GM21360 (cell line): ENCODE data around the gene POLR2J.
A peak's percentile ranks its signal among the peaks of the same experiment; 100 is the strongest.
"Not testable (repeated sequence)": the region's sequence is repeated elsewhere in the genome, so short reads cannot be mapped to it uniquely, and the experiment has no call there.

Experiments used
- ATAC-seq: cut with Tn5 transposase; IDR thresholded peaks from one replicate; pipeline ENCODE4 v1.9.1; 2021; ENCODE audit warnings: mild to moderate bottlenecking, moderate library complexity; ENCODE audit not compliant: unreplicated experiment

POLR2J gene

DNA sequence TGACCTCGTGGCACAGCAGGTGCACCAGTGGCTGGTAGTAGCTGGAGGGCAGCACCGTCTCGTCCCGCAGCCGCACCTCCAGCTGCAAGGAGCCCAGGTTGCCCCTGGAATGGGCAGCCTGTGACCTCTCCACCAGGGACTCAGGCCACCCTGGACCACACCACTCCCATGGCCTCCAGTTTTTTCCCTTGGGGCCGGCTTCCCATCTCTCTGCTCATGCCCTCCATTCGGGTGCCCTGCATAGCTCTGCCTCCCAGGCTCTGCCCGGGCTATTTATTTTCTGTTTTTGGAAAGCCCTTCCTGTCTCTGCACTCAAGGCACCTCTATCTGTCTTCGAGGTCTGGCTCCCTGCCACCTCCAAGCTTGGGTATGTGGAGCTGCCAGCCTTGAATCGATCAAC is 18.1 kb upstream of the POLR2J start:
- ATAC-seq = not testable (repeated sequence)

DNA sequence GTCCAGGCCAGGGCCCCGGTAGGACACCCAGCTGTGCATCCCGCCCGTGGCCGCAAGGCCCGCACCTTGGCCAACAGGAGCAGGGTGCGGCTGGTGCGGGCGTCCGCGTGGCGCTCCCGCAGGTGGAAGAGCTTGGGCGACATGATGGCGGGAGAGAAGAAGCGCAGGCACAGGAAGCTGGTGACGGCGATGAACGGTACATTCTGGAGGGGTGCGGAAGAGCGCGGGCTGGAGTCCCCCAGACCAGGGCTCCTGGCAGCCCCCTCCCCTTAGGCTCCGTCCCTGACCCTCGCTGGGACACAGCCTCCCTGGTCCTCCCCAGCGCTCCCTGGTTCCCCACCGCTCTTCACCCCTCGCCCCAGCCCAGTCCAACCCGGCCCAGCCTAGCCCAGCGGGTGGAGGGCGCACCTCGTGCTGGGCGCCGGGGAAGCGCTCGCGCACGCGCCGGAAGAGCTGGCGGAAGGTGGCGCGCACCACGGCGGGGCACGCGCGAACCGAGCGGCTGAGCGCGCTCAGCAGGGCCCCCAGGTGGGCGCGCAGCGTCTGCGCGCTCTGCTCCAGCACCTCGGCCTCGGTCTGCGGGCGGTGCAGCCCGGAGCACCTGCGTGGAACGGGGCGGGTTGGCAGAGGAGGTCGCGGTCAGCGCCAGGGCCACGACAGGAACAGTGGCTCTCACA is 15.9 kb upstream of the POLR2J start:
- peak; percentile 55 for ATAC-seq

DNA sequence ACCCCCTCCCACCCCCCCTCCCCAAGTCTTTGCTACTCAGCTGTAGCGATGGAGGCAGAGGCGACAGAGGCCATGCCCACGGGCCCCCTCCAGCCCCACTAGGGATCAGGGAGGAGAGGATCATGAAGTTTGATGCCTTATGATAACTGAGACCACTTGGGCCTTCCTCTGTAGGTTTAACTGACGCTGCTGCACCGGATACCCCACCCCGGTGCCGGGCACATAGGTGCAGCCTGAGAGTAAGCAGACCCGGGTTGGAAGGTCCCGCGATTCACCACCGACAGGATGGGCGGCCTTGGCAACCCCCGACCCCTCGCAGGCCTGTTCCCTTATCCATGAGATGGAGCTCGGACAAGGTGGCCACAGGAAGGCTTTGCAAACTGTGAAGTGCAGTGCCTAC is 15.3 kb upstream of the POLR2J start:
- not testable (repeated sequence) for ATAC-seq

DNA sequence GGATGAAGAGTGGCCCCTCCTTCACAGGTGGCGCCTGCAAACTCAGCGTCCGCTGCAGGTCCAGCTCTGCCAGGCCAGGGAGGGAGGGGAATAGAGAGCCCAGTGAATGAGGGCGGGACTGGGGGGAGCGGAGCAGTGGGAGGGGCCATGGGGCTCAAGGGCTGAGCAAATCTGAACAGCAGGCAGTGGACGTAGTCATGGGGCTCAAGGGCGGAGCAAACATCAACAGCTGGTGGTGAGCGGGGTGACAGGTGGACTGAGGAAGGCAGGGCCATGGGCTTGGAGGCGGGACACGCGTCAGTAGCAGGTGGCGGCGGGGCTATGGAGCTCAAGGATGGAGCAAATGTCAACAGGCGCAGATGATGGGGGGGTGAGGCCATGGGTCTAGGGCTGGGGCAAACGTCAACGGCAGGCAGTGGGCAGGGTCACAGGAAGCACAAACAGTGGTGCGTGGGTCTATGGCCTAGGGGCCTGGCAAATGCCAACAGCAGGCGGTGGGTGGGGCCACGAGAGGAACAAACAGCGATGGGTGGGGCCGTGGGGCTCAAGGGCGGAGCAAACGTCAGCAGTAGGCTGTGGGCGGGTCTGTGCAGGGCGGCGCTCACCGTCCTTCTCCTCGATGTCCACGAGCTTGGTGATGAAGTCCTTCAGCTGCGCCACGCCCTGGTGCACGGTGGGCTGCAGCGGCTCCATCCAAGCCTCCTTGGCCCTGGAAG is 14.7 kb upstream of the POLR2J start:
- ATAC-seq = peak; percentile 24

DNA sequence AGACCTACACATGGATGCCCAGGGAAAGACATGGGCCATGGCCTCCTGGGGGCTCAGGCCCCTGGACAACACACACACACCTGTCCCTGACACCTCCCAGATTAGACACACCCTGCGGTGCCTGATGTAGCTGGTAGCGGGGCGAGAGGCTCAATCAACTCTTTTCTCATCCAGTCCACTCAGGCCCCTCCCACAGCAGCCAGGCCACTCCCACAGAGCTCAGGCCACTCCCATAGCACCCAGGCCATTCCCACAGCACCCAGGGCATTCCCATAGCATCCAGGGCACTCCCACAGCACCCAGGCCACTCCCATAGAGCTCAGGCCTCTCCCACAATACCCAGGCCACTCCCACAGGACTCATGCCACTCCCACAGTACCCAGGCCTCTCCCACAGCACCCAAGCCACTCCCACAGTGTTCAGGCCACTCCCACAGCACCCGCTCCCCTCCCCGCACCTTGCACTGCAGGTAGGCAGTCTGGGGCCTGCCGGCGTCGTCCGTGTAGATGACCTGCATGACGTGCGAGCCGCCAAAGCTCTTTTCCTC is 11.9 kb upstream of the POLR2J start:
- ATAC-seq = peak; percentile 58

DNA sequence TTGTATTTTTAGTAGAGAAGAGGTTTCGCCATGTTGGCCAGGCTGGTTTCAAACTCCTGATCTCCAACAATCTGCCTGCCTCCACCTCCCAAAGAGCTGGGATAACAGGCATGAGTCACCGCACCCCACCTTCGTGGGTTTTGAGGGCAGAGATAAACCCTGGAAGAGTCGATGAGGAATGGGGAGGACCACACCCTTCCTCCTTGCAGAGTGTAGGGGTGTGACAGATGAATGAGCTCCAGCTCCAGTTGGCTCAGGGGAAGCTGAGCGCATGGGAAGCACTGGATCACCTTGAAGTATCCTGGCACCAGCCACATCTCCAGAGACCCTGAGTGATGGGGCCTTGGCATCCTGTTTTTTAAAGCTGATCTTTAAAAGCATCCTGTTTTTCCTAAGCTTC is 5.6 kb upstream of the POLR2J start:
- not testable (repeated sequence) for ATAC-seq

DNA sequence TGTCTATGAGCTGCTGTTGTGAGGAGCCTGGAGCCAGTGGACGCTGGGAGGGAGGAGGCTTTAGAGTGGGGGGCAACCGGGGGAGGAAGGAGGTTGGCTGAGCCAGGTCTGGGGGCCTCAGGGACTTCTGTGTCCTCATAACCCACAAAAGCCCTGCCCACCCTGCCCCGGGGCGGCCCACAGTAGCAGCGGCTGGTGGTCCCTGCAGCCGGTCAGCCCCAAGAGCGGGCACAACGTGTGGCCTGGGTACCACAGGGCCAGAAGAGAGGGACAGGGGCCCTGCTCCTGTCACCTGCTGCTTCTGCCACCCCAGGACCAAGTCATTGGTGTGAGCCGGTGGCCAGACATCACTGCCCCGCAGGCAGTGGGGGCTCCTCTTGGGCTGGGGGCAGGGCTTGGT is 3.2 kb upstream of the POLR2J start:
- ATAC-seq = not testable (repeated sequence)

DNA sequence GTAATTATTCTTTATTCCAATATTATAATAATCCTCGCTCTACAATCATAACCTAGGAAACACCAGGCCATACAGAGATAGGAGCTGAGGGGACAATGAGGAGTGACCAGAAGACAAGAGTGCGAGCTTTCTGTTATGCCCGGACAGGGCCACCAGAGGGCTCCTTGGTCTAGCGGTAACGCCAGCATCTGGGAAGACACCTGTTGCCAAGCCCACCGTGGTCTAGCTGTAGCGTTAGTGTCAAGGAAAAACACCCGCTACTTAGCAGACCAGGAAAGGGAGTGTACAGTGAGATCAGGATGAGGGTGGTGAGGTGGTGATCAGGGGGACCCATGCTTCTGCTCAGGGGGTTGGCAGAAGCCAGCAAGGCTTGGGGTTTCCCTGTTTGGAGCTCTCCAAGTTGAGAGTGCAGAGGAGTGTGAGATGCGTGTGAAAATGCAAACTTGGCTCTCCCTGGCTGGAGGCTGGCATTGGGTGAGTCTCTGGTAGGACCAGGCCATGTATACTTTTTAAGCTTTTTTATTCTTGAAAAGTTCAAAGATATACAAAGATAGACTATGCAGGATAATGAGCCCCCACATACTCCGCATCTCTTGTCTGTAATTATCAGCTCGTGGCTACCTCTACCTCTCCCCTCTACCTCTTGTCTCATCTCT is 1.4 kb upstream of the POLR2J start:
- not testable (repeated sequence) for ATAC-seq

DNA sequence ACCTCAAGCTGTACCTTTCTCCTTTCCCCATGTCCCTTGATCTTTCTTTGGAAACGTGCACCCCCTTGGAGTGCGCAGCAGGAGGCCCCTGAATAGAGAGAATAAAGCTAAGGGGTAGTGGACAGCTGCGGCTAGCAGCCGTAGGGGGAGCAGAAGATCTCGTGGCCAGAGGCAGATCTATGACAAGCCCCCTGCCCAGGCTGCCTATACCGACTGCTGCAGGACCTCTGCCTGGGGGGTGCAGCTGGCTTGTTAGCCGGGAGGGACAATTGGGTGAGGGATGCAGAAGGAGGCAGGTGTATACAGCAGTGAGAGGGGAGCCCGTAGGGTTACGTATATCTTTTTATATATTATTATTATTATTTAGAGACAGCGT is 475 bp upstream of the POLR2J start:
- peak; percentile 34 for ATAC-seq

DNA sequence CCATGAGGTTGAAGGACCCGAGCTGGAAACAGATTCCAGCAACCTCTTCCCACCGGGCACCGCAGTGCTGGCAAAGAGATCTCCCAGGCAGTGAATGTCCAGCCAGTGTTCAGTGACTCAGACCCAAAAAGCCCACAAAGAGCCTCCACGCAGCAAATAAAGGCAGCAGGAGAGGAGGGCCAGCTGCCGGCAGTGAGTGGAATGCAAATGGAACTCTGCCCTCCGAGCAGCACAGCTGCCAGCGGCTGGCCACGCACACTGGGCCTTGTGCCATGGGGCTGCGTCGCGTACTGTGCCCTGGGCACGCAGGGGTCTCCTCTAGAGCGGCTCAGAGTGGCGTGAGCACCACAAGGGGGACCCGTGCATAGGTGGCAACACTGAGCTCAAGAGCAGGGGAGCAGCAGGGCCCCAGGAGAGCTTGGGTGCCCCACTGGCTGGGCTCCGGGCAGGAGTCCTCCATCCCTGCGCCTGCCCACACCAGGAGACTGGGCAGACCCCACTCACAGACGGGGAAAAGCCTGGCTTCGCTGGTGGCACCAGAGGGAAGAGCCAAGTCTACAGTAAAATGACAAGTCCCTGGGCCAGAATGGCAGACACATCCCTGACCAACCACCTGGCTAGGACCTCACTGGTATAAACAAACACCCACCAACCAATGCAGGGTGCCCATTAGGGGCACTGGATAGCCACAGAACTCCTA is 3.8 kb downstream of the POLR2J start:
- ATAC-seq = not testable (repeated sequence)

DNA sequence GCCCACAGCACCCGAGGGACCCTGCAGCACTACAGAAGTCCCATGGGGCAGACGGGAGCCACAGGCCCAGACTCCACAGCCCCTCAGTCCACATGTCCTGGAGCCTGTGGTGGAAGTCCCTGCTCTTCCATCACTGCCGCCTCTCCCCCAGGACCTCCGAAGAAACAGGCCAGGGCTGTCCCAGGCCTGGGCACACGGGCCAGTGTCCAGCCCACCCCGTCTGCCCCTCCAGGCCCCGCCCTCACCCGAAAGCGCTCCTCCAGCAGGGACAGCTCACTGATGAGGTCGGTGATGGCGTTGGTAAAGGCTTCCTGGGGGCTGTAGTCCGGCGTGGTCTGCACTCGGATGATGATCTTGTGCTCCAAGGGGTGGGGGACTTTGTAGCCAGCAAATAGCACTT is 4.6 kb downstream of the POLR2J start:
- not testable (repeated sequence) for ATAC-seq

DNA sequence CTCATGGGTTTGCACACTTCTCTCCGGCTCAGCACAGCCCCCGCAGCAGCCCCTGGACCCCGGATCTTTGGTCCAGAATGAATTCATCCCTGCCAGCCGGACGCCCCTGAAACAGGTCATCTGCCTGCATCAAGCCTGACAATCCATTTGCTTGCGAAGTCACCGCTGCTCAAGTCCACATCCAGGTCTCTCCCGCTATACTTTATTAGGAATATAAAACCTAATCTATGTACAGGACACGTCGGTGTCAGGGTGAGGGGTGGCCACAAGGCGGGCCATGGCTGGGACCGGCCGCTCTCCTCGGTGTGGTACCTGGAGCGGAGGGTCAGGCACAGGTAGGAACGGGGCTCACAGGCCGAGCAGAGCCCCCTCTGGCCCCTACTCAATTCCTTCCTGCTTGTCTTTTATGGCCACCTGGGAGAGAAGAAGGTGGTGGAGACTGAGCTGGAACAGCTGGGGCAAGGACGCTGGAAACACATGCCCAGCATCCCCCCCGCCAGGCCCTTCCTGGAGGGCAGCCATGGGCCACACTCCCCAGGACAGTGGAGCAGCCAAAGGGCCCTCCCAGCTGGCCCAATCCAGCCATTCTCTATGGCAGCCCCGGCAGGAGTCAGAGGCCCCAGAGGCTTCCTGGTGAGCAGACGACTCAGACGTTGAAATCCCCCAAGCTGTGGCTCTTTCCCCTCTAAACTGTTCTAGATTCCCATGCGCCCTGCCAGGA is 5.3 kb downstream of the POLR2J start:
- ATAC-seq = no peak

DNA sequence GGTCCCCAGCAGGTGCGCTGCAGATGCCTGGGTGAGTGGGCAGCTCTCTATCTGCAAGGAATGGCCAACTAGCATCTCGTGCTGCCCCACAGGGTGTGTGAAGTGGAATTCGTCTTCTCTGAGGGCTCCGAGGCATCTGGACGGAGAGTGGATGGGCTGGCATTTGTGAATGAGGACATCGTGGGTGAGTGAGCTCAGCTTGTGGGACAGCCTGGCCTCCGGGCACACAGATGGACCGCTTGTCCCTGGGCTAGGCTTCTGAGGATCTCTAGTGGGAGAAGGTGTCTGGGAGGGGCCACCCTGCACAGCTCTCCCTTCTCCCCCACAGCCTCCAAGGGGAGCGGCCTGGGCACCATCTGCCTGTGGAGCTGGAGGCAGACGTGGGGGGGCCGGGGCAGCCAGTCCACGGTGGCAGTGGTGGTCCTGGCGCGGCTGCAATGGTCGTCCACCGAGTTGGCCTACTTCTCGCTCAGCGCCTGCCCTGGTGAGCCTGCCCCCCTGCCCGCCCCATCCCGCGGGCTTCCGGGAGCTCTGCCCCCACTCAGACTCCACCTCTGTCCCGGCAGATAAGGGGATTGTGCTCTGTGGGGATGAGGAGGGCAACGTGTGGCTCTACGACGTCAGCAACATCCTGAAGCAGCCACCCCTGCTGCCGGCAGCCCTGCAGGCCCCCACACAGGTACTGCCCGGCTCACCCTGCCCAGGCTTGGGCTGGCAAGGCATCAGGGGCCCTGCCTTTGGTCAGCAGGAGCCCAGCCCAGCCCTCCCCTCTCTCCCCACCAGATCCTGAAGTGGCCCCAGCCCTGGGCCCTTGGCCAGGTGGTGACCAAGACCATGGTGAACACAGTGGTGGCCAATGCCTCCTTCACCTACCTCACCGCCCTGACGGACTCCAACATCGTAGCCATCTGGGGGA is 6.3 kb downstream of the POLR2J start:
- no peak for ATAC-seq

DNA sequence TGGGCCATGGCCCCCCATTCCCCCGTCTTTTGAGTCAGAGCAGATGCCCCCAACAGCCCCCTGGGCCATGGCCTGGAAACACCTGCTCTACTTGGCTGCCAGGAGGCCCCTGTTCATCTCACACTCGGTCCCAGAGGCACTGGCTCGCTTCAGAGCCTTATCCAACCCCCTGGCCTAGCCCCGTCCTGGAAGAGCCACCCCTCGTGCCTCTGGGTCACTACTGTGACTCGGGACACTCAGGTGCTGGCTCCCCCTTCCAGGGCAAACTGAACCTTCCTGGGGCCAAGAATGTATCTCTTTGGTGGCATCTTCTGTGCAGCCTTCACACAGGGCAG is 7.0 kb downstream of the POLR2J start:
- no peak for ATAC-seq

DNA sequence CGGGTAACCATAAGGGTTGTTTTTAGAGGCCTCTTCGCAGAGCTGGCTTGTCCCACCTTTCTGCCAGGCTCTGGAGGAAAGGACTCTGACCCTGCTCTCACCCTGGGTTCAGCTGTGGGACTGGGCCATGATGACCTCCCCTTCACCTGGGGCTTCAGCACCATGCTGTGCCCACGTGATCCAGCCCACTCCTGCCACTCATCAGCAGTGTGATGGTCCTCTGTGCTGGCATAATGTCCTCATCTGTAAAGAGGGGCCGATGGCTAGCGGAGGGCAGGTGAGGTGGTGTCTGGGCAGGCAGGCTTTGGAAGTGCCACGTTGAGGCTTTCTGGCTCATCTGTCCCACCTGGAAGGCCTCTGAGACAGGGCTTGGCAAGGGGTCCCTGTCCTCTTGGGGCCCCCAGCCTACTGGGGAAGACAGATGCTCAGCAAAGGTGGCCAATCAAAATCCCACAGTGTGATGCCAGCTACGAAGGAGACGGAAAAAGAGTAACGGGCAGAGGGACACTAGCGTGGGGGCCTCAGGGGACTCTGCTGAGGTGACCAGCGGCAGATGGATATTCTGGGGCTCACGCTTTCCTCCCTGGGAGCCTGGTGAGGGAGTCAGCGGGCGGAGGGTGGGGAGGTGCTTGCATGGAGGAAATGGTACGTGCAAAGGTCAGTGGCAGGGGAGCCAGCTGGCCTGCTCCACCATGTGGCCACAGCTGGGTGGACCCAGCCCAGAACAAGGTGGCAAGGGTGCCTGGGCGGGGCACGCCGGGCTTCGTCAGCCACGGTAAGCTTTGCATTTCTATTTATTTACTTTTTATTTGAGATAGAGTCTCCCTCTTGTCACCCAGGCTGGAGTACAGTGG is 8.5 kb downstream of the POLR2J start:
- no peak for ATAC-seq

DNA sequence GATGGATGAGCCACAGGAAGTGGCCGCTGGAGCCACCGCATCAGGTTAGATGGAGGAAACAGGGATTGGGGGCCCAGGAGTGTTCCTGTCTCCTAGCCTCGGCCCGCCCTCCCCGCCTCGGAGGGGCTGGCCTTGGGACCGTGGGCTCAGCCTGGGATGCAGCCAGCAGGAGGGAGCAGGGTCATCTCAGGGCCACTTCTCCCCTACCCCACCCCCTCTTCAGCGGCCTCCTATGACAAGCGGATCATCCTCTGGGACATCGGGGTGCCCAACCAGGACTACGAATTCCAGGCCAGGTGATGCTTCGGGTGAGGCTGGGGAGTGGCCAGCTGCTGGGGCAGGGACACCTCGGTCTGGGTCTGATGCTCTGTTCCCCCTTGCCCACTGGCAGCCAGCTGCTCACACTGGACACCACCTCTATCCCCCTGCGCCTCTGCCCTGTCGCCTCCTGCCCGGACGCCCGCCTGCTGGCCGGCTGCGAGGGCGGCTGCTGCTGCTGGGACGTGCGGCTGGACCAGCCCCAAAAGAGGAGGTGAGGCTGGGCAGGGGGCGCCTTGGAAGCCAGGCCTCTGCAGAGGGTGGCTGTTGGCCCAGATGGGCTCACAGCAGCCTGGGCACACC is 9.3 kb downstream of the POLR2J start:
- ATAC-seq = no peak

DNA sequence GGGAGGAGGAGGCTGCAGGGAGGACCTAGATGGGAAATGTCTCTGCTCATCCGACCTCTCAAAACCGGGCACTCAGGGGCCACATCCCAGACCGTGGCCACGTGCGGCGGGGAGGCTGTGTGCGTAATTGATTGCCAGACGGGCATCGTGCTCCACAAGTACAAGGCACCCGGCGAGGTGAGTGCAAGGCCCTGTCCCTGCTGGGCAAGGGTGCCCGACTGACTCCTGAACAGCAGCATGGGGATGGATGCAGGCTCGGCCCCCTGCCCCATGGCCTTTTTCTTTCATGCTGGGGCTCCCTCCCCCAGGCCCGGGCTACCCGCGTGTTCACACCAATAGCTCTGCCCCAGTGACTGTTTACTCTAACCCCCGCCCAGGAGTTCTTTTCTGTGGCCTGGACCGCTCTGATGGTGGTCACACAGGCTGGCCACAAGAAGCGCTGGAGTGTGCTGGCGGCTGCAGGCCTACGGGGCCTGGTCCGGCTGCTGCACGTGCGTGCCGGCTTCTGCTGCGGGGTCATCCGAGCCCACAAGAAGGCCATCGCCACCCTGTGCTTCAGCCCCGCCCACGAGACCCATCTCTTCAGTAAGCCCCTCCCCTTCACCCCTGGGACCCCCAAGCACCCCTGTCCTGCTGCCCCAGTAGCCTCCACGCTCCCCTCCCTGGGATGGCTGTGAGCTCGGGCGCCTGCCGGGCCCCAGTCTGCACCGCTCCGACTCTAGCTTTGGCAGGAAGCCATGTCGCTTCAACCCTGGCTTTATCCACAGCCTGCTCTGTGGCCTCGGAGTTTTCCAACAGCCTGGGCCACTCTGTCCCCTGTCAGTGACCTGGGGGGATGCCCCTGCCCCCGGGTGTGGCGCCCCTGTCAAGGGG is 10.0 kb downstream of the POLR2J start:
- ATAC-seq = no peak
